Measurements from ENCODE around the gene KLHL4.

KLHL4 gene

DNA sequence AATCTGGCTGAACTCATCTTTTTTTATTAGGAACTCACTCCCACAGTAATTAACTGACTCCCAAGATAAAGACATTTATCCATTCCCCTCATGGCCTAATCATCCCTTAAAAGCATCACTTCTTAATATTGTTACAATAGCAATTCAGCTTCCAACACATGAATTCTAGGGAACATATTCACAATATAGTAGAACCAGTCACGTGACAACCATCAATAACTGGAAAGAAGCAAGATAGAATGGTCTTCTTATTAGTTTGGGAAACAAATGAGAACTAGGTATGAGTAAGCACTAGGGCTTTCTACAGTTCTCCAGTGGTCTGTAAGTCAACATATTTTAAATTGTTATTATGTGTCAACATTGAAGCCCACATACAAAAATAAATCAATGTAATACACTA is 170.1 kb downstream of the KLHL4 start:
- TF ChIP-seq POLR2AphosphoS5 (IDR thresholded peaks at IDR 0.05; ENCODE audit: low read depth, low read length) = no peak
- TF ChIP-seq SIN3A (IDR thresholded peaks at IDR 0.05; ENCODE audit: borderline replicate concordance, insufficient read depth, low read length) = no peak
- TF ChIP-seq FOXP2 (optimal IDR thresholded peaks at IDR 0.05; ENCODE audit: borderline replicate concordance, extremely low read depth, extremely low read length, insufficient read depth) = no peak
- TF ChIP-seq, protein P1, sequence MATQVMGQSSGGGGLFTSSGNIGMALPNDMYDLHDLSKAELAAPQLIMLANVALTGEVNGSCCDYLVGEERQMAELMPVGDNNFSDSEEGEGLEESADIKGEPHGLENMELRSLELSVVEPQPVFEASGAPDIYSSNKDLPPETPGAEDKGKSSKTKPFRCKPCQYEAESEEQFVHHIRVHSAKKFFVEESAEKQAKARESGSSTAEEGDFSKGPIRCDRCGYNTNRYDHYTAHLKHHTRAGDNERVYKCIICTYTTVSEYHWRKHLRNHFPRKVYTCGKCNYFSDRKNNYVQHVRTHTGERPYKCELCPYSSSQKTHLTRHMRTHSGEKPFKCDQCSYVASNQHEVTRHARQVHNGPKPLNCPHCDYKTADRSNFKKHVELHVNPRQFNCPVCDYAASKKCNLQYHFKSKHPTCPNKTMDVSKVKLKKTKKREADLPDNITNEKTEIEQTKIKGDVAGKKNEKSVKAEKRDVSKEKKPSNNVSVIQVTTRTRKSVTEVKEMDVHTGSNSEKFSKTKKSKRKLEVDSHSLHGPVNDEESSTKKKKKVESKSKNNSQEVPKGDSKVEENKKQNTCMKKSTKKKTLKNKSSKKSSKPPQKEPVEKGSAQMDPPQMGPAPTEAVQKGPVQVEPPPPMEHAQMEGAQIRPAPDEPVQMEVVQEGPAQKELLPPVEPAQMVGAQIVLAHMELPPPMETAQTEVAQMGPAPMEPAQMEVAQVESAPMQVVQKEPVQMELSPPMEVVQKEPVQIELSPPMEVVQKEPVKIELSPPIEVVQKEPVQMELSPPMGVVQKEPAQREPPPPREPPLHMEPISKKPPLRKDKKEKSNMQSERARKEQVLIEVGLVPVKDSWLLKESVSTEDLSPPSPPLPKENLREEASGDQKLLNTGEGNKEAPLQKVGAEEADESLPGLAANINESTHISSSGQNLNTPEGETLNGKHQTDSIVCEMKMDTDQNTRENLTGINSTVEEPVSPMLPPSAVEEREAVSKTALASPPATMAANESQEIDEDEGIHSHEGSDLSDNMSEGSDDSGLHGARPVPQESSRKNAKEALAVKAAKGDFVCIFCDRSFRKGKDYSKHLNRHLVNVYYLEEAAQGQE (IDR thresholded peaks at IDR 0.05; ENCODE audit: insufficient read depth in 1 of 2, low read depth in 2 of 2, low read length in 2 of 2) = no peak
- TF ChIP-seq TAF1 (IDR thresholded peaks at IDR 0.05; ENCODE audit: borderline replicate concordance, insufficient read depth, low read length) = no peak

DNA sequence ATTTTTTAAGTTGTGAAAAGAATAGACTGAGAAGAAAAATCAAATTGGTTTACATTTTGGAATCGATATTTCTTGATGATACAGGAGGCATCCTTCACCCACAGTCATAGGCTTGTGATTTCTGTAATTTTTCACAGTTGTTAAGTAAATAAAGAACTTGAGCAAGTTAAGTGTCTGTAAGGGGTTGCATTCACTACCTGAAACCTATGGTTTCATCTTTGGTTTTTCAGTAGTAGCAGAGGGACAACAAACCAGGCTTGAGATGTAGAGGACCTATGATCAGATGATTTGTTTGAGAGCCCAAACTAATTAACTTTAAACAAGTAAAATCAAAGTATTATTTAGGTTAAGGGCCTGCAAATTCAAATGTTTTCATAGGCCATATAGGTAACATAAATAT is 175.6 kb downstream of the KLHL4 start:
- TF ChIP-seq FOXP2 (optimal IDR thresholded peaks at IDR 0.05; ENCODE audit: borderline replicate concordance, extremely low read depth, extremely low read length, insufficient read depth) (no peak), SIN3A (IDR thresholded peaks at IDR 0.05; ENCODE audit: borderline replicate concordance, insufficient read depth, low read length) (no peak)

DNA sequence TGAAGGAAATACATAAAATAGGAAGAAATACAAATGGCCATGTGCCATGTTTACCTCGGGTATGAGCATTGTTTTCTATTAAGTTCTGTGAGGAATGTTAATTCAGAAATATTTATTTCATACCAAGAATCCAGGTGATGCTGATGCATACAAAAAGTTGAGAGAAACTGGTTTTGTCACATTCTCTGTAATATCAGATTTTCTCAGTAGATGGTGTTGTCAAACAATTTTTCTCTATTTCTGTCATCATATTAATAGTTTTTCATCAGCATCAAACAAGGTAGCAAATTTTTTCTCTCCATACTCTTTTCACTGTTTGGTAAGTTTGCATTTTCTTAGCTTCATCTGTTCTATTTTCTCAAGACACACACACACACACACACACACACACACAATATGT is 179.8 kb downstream of the KLHL4 start:
- no peak for TF ChIP-seq SIN3A (IDR thresholded peaks at IDR 0.05; ENCODE audit: borderline replicate concordance, insufficient read depth, low read length)
- no peak for TF ChIP-seq FOXP2 (optimal IDR thresholded peaks at IDR 0.05; ENCODE audit: borderline replicate concordance, extremely low read depth, extremely low read length, insufficient read depth)
- no peak for TF ChIP-seq TAF1 (IDR thresholded peaks at IDR 0.05; ENCODE audit: borderline replicate concordance, insufficient read depth, low read length)
- TF ChIP-seq, protein P1 (IDR thresholded peaks at IDR 0.05; ENCODE audit: insufficient read depth in 1 of 2, low read depth in 2 of 2, low read length in 2 of 2) = no peak
- TF ChIP-seq POLR2AphosphoS5 (IDR thresholded peaks at IDR 0.05; ENCODE audit: low read depth, low read length) = no peak

DNA sequence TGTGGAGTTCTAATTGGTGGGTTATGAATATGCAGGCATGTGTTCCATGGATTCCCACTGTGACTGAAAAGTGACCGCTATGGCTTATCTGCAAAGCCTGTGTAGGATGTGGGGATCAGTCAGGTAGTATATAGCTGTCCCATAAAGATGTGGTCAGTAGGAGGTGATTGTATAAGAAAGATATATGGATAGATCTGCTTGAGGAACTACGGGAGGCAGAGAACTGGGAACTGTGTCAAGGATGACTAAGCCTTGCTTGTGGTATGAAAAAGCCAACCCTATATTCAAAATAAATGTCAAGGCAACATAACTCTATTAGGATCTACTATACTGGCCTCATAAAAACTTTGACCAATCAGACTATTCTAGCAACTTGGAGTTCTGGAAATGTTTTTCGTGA is 185.2 kb downstream of the KLHL4 start:
- TF ChIP-seq TAF1 (IDR thresholded peaks at IDR 0.05; ENCODE audit: borderline replicate concordance, insufficient read depth, low read length) = no peak
- TF ChIP-seq, protein P1 (IDR thresholded peaks at IDR 0.05; ENCODE audit: insufficient read depth in 1 of 2, low read depth in 2 of 2, low read length in 2 of 2) = no peak
- no peak for TF ChIP-seq POLR2AphosphoS5 (IDR thresholded peaks at IDR 0.05; ENCODE audit: low read depth, low read length)
- no peak for TF ChIP-seq SIN3A (IDR thresholded peaks at IDR 0.05; ENCODE audit: borderline replicate concordance, insufficient read depth, low read length)
- no peak for TF ChIP-seq FOXP2 (optimal IDR thresholded peaks at IDR 0.05; ENCODE audit: borderline replicate concordance, extremely low read depth, extremely low read length, insufficient read depth)

DNA sequence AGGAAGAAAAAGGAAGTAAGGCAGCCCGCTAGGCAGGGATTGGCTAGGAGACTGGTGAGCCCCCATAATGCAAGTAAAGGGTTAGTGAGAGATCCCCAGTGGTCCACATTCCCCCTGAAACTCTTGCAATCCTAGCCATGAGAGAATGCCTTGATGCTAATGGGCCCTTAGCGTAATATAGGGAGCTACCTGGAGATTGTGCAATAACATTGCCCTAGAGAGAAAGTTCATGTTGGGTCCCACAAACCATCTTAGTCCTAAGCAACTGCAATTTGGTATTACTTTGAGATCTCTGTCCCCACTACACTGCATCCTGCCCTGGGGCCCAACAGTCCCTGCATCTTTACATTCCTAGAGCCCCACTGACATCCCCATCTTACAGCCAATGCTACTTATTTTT is 188.5 kb downstream of the KLHL4 start:
- TF ChIP-seq TAF1 (IDR thresholded peaks at IDR 0.05; ENCODE audit: borderline replicate concordance, insufficient read depth, low read length) = no peak
- no peak for TF ChIP-seq SIN3A (IDR thresholded peaks at IDR 0.05; ENCODE audit: borderline replicate concordance, insufficient read depth, low read length)
- no peak for TF ChIP-seq POLR2AphosphoS5 (IDR thresholded peaks at IDR 0.05; ENCODE audit: low read depth, low read length)
- TF ChIP-seq, protein P1 (IDR thresholded peaks at IDR 0.05; ENCODE audit: insufficient read depth in 1 of 2, low read depth in 2 of 2, low read length in 2 of 2) = no peak

Data from PFSK-1 (cell line).